ENCODE results near the gene GNRH2. TPM values are rescaled to one million over a fixed set of nuclear protein-coding genes. Genes with fewer than 3 reads are reported as not detected.

GNRH2 gene
- total and polyA plus RNA-seq, 2 donors (not counting 1 experiment from before 2014, with no cell fraction given), result not detected

GRCh38 chr20:3082955-3083952, 39.8 kb downstream of the GNRH2 start:
- peaks cover 7% of the 10 kb centered on the region for H3K4me1 ChIP-seq (ENCODE audit: control insufficient read depth, extremely low read depth, insufficient read depth, low read length)
- H3K36me3 ChIP-seq (ENCODE audit: control insufficient read depth, insufficient read depth, low read length), result no peaks in the 10 kb centered on the region
- no peaks in the 10 kb centered on the region for H3K79me2 ChIP-seq (ENCODE audit: control insufficient read depth, insufficient read depth, low read length)
- H3K9ac ChIP-seq (ENCODE audit: insufficient read depth, low read length), result no peak overlapping the region
- H3K4me2 ChIP-seq (ENCODE audit: extremely low read depth, insufficient read depth, low read length), result no peak overlapping the region
- H4K20me1 ChIP-seq (ENCODE audit: control insufficient read depth, extremely low read depth, insufficient read depth, low read length), result no peaks in the 10 kb centered on the region
- H3K9me3 ChIP-seq (ENCODE audit: control insufficient read depth, insufficient read depth, low read depth, low read length), result no peaks in the 10 kb centered on the region
- TF ChIP-seq CTCF (conservative IDR thresholded peaks at IDR 0.05 in 1 of 2, IDR thresholded peaks at IDR 0.05 in 1 of 2; ENCODE audit: low read depth in 1 of 2, low read length in 2 of 2) (no peak), EZH2 (IDR thresholded peaks at IDR 0.05; ENCODE audit: low read length, missing control alignments) (peak; percentile 78)
- H2AFZ ChIP-seq (ENCODE audit: low read length), result no peak overlapping the region
- no peak overlapping the region for H3K4me3 ChIP-seq (replicated peaks in 1 of 4; ENCODE audit: control extremely low read depth in 1 of 4, insufficient read depth in 1 of 4, low read depth in 3 of 4, low read length in 4 of 4)
- peaks cover 42% of the 10 kb centered on the region for H3K27me3 ChIP-seq (ENCODE audit: control insufficient read depth, insufficient read depth, low read length)
- H3K27ac ChIP-seq (ENCODE audit: insufficient read depth, low read length), result no peak overlapping the region
- no peak for DNase-seq (ENCODE audit: low read depth in 2 of 2)

- no peaks in the 10 kb centered on the region for H3K79me2 ChIP-seq (ENCODE audit: control insufficient read depth, insufficient read depth, low read length)
- no peak within 1 kb of the TSS for H3K4me3 ChIP-seq (replicated peaks in 1 of 4; ENCODE audit: control extremely low read depth in 1 of 4, insufficient read depth in 1 of 4, low read depth in 3 of 4, low read length in 4 of 4)
- H2AFZ ChIP-seq (ENCODE audit: low read length), result no peak within 1 kb of the TSS
- H3K27me3 ChIP-seq (ENCODE audit: control insufficient read depth, insufficient read depth, low read length), result peaks cover 41% of the 10 kb centered on the region
- TF ChIP-seq EZH2 (IDR thresholded peaks at IDR 0.05; ENCODE audit: low read length, missing control alignments), result no peak
- no peak for TF ChIP-seq CTCF (conservative IDR thresholded peaks at IDR 0.05 in 1 of 2, IDR thresholded peaks at IDR 0.05 in 1 of 2; ENCODE audit: low read depth in 1 of 2, low read length in 2 of 2)
- no peaks in the 10 kb centered on the region for H3K9me3 ChIP-seq (ENCODE audit: control insufficient read depth, insufficient read depth, low read depth, low read length)
- H4K20me1 ChIP-seq (ENCODE audit: control insufficient read depth, extremely low read depth, insufficient read depth, low read length), result no peaks in the 10 kb centered on the region
- H3K4me1 ChIP-seq (ENCODE audit: control insufficient read depth, extremely low read depth, insufficient read depth, low read length), result peaks cover 7% of the 10 kb centered on the region
- no peak within 1 kb of the TSS for H3K9ac ChIP-seq (ENCODE audit: insufficient read depth, low read length)
- no peak for DNase-seq (ENCODE audit: low read depth in 2 of 2)
- no peak within 1 kb of the TSS for H3K4me2 ChIP-seq (ENCODE audit: extremely low read depth, insufficient read depth, low read length)
- no peak within 1 kb of the TSS for H3K27ac ChIP-seq (ENCODE audit: insufficient read depth, low read length)
- H3K36me3 ChIP-seq (ENCODE audit: control insufficient read depth, insufficient read depth, low read length), result no peaks in the 10 kb centered on the region
These were observed 41.0 kb downstream of the GNRH2 start, which contains the start of gene AVP for GRCh38 chr20:3084283-3084985. TSS of gene AVP (minus strand) at chr20:3084724. CDS start at chr20:3084674, 50 bp downstream.

GRCh38 chr20:3084986-3085360, 41.6 kb downstream of the GNRH2 start:
- H3K4me3 ChIP-seq (replicated peaks in 1 of 4; ENCODE audit: control extremely low read depth in 1 of 4, insufficient read depth in 1 of 4, low read depth in 3 of 4, low read length in 4 of 4), result no peak overlapping the region
- no peak for TF ChIP-seq CTCF (conservative IDR thresholded peaks at IDR 0.05 in 1 of 2, IDR thresholded peaks at IDR 0.05 in 1 of 2; ENCODE audit: low read depth in 1 of 2, low read length in 2 of 2)
- no peak for TF ChIP-seq EZH2 (IDR thresholded peaks at IDR 0.05; ENCODE audit: low read length, missing control alignments)
- no peak overlapping the region for H3K9ac ChIP-seq (ENCODE audit: insufficient read depth, low read length)
- no peaks in the 10 kb centered on the region for H4K20me1 ChIP-seq (ENCODE audit: control insufficient read depth, extremely low read depth, insufficient read depth, low read length)
- peaks cover 43% of the 10 kb centered on the region for H3K27me3 ChIP-seq (ENCODE audit: control insufficient read depth, insufficient read depth, low read length)
- H3K9me3 ChIP-seq (ENCODE audit: control insufficient read depth, insufficient read depth, low read depth, low read length), result no peaks in the 10 kb centered on the region
- no peak for DNase-seq (ENCODE audit: low read depth in 2 of 2)
- H2AFZ ChIP-seq (ENCODE audit: low read length), result no peak overlapping the region
- no peak overlapping the region for H3K4me2 ChIP-seq (ENCODE audit: extremely low read depth, insufficient read depth, low read length)
- H3K36me3 ChIP-seq (ENCODE audit: control insufficient read depth, insufficient read depth, low read length), result no peaks in the 10 kb centered on the region
- no peaks in the 10 kb centered on the region for H3K79me2 ChIP-seq (ENCODE audit: control insufficient read depth, insufficient read depth, low read length)
- peaks cover 7% of the 10 kb centered on the region for H3K4me1 ChIP-seq (ENCODE audit: control insufficient read depth, extremely low read depth, insufficient read depth, low read length)
- H3K27ac ChIP-seq (ENCODE audit: insufficient read depth, low read length), result no peak overlapping the region
